Right lobe of liver (tissue), 6 donors: Measurements from ENCODE around the gene GALNT16. TPM values are rescaled to one million over a fixed set of nuclear protein-coding genes. Genes with fewer than 3 reads are reported as not detected.

ENCODE experiments used
- ATAC-seq, 4 donors: fragments of 200-7000 bp; cut with Tn5 transposase; one replicate each; pipeline ENCODE4 v1.9.1; 2020; ENCODE audit warnings: mild to moderate bottlenecking in 4 of 4, moderate library complexity in 4 of 4
- DNase-seq, 3 donors: peaks; one replicate each; pipeline ENCODE4 v3.0.0-alpha.2; 2020
- H3K27ac ChIP-seq, 3 donors: fragments of 200-600 bp; one replicate each; pipeline ENCODE4 v1.8.0; 2022
- H3K27me3 ChIP-seq, 2 donors: fragments of 200-600 bp; one replicate each; pipeline ENCODE4 v1.8.0; 2022
- H3K36me3 ChIP-seq, 4 donors: fragments of 200-600 bp; sonication (generic) in 1 of 4; one replicate each; pipeline versions ENCODE4 v1.5.1 to v1.8.0; 2017 to 2022; ENCODE audit warnings: control low read depth in 1 of 4
- H3K4me1 ChIP-seq, 4 donors: fragments of 200-600 bp; sonication (generic) in 1 of 4; one replicate each; pipeline versions ENCODE4 v1.5.1 to v1.8.0; 2017 to 2022; ENCODE audit warnings: control low read depth in 1 of 4
- H3K4me3 ChIP-seq, 3 donors: fragments of 200-600 bp; one replicate each; pipeline ENCODE4 v1.8.0; 2022
- H3K9me3 ChIP-seq, 4 donors: fragments of 200-600 bp; sonication (generic) in 1 of 4; one replicate each; pipeline versions ENCODE4 v1.5.1 to v1.8.0; 2017 to 2022; ENCODE audit warnings: control low read depth in 1 of 4
- CTCF ChIP-seq, 4 donors: fragments of 200-600 bp in 3 of 4; fragments of 450-650 bp in 1 of 4; IDR thresholded peaks; one replicate each; pipeline versions ENCODE4 v1.5.1 to v1.8.0; 2016 to 2022; ENCODE audit warnings: antibody characterized with exemption in 4 of 4, mild to moderate bottlenecking in 2 of 4
- POLR2A ChIP-seq: fragments of 450-650 bp; IDR thresholded peaks from one replicate; pipeline ENCODE4 v1.6.1; 2017; ENCODE audit warnings: antibody characterized with exemption, mild to moderate bottlenecking
- WGBS: methylation state at CpG from one replicate; pipeline ENCODE4 v1.1.6; 2018; ENCODE audit warnings: low coverage, low lambda C conversion rate; ENCODE audit not compliant: insufficient coverage; ENCODE audit errors: missing lambda C conversion rate; 5-methylcytosine and 5-hydroxymethylcytosine counted together
- intact Hi-C, 2 donors: fragments of 100-400 bp; cut with DNase I; formaldehyde crosslinking; loops; one replicate each; pipeline versions ENCODE4 v1.11.2 to v1.14.1; 2022
- total RNA-seq, 6 experiments: library from RNA; depleted of rRNA in 2 of 6; stranded (reverse); fragments of >200 nt in 2 of 6; fragmentation: NEBNext Ultra II Directional in 3 of 6; extraction: Animal tissue kit (Norgen Biotek cat#: 25700) in 3 of 6; gene quantifications; one replicate each; pipeline versions ENCODE4 v1.1.0 to v1.2.4, GENCODE V29; 2016 to 2023
- donor health status: DM: no; HTN: yes; CAD: no.
- donor health status: DM: no; HTN: no; CAD: no.
- donor health status: DM: no; HTN: no; CAD: no.
- donor health status: DM: no; HTN: yes; CAD: no.
- donor health status: DM: no; HTN: yes; CAD: no.

GALNT16 gene
- total RNA-seq, 6 experiments from 2014 or later = 0.37 to 1.7 (median 0.94) TPM

GRCh38 chr14:69241577-69241976 lies 18.4 kb upstream of the GALNT16 start:
- no peaks in the 10 kb centered on the region for H3K9me3 ChIP-seq
- TF ChIP-seq POLR2A (no peak), CTCF (IDR thresholded peaks at IDR 0.05) (no peak)
- WGBS = 77% methylated on average over 2 of the region's 2 CpGs
- H3K4me1 ChIP-seq = no peaks in the 10 kb centered on the region
- H3K27ac ChIP-seq = no peak overlapping the region
- no peaks in the 10 kb centered on the region for H3K27me3 ChIP-seq
- H3K36me3 ChIP-seq = peaks cover 0 to 24% (median 5%) of the 10 kb centered on the region in 4 donors
- H3K4me3 ChIP-seq = no peak overlapping the region
- ATAC-seq (no peak), DNase-seq (no peak)
- intact Hi-C loops = loop anchor here in 1 of 2 donors (5.0 kb wide), 1 partner anchor 221 kb away; no protein-coding TSS in a partner anchor

DNA sequence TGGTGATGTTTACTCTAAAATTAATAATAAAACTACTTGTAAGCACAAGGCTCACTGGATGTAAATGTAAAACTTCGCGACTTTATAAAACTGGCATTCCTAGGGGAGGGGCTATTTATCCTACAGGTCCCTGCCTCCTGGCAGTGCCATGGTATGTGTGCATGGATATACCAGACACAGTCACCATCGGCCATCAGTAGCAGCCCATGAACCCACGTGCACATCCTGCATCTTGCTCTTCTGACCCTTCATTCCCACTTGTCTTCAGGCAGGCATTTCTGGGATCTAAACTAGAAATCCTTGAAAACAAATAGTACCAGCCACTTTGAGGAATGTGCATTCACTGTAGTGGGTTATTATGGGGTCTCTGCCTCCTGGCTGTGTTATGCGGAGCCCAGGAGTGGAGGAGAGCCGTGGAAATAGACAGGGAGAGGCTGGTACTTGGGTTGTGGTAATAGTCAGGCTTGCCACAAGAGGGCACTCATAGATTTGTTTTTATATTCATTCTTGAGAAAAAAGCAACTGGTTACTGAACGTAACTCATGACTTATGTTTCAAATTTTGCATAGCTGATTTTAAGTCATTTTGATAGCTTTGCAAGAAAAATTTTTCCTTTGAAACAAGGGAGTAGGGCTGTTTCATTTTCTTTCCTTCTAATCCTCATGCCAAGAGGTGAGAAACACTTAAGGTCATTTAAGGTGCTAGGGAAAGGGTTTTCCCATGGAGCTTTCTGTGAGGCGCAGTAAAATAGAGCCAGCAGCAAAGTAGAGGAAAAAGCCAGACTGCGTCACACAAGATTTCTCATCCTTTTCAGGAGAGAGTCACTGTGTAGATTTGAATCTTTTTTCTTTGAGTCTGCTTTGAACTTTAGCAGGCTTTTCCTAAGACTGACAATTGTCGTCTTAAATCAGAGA lies 17.4 kb upstream of the GALNT16 start:
- H3K27ac ChIP-seq = no peak overlapping the region

DNA sequence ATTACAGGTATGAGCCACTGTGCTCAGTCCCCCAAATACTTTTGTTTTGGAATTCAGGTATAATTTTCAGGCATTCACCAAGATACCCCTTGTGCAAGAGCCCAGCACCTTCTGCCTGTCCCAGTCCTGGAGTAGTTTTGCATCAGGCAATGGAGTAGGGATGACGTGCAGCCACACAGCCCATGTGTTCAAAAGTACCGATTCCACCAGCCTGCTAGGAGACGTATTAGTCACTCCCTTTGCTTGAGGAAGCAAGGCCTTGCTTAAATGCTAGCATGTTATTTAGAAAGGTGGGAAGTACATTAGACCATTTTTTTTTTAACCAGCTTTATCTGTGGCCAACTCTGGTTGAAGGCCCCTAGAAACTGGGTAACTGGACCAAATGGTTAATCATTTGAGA lies 15.0 kb upstream of the GALNT16 start:
- no peak for DNase-seq
- intact Hi-C loops = loop anchor here in 1 of 2 donors (5.0 kb wide), 1 partner anchor 217 kb away; no protein-coding TSS in a partner anchor
- H3K9me3 ChIP-seq = no peaks in the 10 kb centered on the region
- H3K4me3 ChIP-seq = no peak overlapping the region
- ATAC-seq = no peak
- TF ChIP-seq CTCF (IDR thresholded peaks at IDR 0.05) (no peak), POLR2A (no peak)
- peaks cover 0 to 7% (median 0%) of the 10 kb centered on the region in 4 donors for H3K36me3 ChIP-seq
- no peaks in the 10 kb centered on the region for H3K4me1 ChIP-seq
- 83% methylated on average over 3 of the region's 3 CpGs for WGBS
- no peaks in the 10 kb centered on the region for H3K27me3 ChIP-seq
- H3K27ac ChIP-seq = no peak overlapping the region

More for the DNA sequence above, 17.4 kb upstream of the GALNT16 start:
- ATAC-seq = peak; percentile 85 to 92 (median 86)
- Histone ChIP-seq H3K9me3 (no peaks in the 10 kb centered on the region), H3K27me3 (no peaks in the 10 kb centered on the region), H3K4me1 (no peaks in the 10 kb centered on the region), H3K4me3 (no peak overlapping the region), H3K36me3 (peaks cover 0 to 14% (median 5%) of the 10 kb centered on the region in 4 donors)
- no peak for TF ChIP-seq POLR2A
- TF ChIP-seq CTCF (IDR thresholded peaks at IDR 0.05) = peak; percentile 72 to 78 (median 76)
- intact Hi-C loops = loop anchor here in 1 of 2 donors (5.0 kb wide), 1 partner anchor 220 kb away; no protein-coding TSS in a partner anchor
- DNase-seq = no peak
- 49% methylated on average over 10 of the region's 10 CpGs for WGBS

DNA sequence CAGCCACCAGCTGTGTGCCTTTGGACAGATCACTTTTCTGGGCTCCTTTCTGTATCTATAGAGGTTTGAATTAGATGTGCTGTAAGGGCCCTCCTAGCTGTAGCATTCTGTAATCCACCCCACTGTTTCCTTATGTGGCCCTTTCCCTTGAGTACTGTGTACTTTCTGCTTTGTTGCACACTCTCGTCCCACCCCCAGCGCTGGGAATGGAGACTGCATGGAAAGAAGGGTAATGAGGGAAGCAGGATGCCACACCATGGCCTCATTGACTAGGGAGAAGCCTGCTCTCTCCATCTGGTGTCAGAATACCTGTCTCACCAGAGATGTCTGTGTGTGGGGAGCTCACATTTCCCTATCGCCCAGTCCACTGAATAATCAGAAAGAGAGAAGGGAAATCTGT lies 13.6 kb upstream of the GALNT16 start:
- ATAC-seq (no peak), DNase-seq (no peak)
- no peak overlapping the region for H3K4me3 ChIP-seq
- no peaks in the 10 kb centered on the region for H3K9me3 ChIP-seq
- H3K27ac ChIP-seq = no peak overlapping the region
- intact Hi-C loops = no loop called here
- no peaks in the 10 kb centered on the region for H3K27me3 ChIP-seq
- TF ChIP-seq POLR2A (no peak), CTCF (IDR thresholded peaks at IDR 0.05) (no peak)
- peaks cover 0 to 1% (median 0%) of the 10 kb centered on the region in 4 donors for H3K36me3 ChIP-seq
- WGBS = 90% methylated on average over 3 of the region's 3 CpGs
- no peaks in the 10 kb centered on the region for H3K4me1 ChIP-seq
